ENCODE measurements around the gene PREP. TPM values are rescaled to one million over a fixed set of nuclear protein-coding genes. Genes with fewer than 3 reads are reported as not detected.
A peak's percentile ranks its signal among the peaks of the same experiment; 100 is the strongest.

The PREP gene
- total RNA-seq, 5 donors from 2014 or later (not counting 1 experiment from before 2014, with no cell fraction given) = 27.4 to 34.0 (median 30.7) TPM

DNA sequence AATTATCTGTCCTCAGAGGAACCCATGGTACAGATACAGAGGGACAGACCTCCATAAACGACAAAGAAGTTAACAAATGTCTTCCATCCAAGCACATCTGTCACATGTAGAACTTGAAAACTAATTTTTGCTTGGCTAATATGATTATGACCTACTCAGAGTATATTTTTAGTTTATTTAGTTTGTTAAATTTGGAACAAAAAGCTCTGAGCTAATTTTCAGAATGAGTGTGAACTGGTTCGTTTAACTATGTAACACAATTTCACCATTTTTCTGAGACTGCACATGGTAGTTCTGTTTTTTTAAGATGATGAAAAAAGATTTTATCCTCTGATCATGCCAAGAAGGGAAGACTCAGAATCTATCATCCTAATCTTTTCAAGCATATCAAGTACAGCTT is 34.4 kb upstream of the PREP start:
- Histone ChIP-seq H3K4me3 (ENCODE audit: control insufficient read depth in 1 of 2, extremely low read depth in 1 of 2, low read length in 1 of 2) (no peak overlapping the region), H3K4me1 (ENCODE audit: control insufficient read depth in 1 of 2, extremely low read depth in 1 of 2, insufficient read depth in 2 of 2, low read length in 2 of 2) (no peaks in the 10 kb centered on the region), H3K9me3 (no peaks in the 10 kb centered on the region), H3K27ac (ENCODE audit: low read length) (no peak overlapping the region), H3K27me3 (replicated peaks in 1 of 2; ENCODE audit: control insufficient read depth in 2 of 2, extremely low read depth in 1 of 2, insufficient read depth in 2 of 2, low read length in 1 of 2) (no peaks in the 10 kb centered on the region), H3K36me3 (ENCODE audit: control insufficient read depth in 2 of 2, extremely low read depth in 1 of 2, insufficient read depth in 1 of 2, low read length in 1 of 2) (no peaks in the 10 kb centered on the region)
- Mint-ChIP-seq H3K4me3 (no peak overlapping the region), H3K27me3 (peaks cover 5 to 10% of the 10 kb centered on the region in 2 donors), H3K27ac (no peak overlapping the region), H3K36me3 (no peaks in the 10 kb centered on the region), H3K9me3 (no peaks in the 10 kb centered on the region), H3K4me1 (no peaks in the 10 kb centered on the region)
- WGBS (ENCODE audit: insufficient coverage) = no CpG with 5 or more reads among the region's 2 CpGs
- ChIA-PET CTCF (interaction anchor here in 1 of 2 donors (0.7 kb wide), 1 partner anchor 52 kb away, joined by 4 read pairs; no protein-coding TSS in a partner anchor), POLR2A (no interaction called here)
- DNase-seq (no peak), ATAC-seq (replicated peaks in 1 of 4) (no peak)

DNA sequence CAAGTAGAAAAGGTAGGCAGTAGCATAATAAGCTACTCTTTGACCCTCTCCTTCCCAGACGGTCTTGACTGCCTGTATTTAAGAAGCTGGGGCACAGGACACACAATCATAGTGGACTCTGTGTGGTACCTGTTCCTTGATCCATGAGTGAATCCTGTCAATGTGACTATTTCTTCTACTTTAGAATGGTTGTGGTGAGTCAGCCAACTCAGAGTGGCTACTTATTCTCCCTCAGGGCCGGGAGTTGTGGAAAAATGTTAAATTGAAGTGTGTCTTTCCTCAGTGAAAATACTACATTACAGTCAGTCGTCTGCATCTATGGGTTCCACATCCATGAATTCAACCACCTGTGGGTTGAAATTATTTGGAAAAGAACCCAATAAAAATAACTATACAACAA is 30.8 kb upstream of the PREP start:
- H3K4me1 ChIP-seq (ENCODE audit: control insufficient read depth in 1 of 2, extremely low read depth in 1 of 2, insufficient read depth in 2 of 2, low read length in 2 of 2) = no peaks in the 10 kb centered on the region
- CTCF ChIA-PET = interaction anchor here in 1 of 2 donors (4.4 kb wide), 1 partner anchor 789 kb away, joined by 62 read pairs; no protein-coding TSS in a partner anchor
- H3K4me1 Mint-ChIP-seq = no peaks in the 10 kb centered on the region

DNA sequence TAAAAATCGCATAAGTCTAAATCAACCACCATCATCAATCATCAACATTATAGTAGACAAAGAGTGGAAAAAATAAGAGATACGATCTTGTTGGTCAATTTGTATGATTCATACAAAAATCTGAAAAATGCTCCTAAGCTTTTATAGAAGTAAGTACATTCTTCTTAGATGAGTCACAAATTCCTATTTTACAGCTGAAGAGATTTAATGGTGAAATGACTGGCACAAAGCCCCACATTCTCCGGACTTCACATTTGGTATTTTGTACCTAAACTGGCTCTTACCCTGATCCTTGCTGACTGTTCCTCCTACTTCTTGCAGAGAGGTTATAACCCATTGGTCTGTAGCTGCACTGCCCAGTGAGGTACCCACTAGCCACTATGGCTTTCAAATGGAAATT is 29.9 kb upstream of the PREP start:
- no peaks in the 10 kb centered on the region for H3K36me3 ChIP-seq (ENCODE audit: control insufficient read depth in 2 of 2, extremely low read depth in 1 of 2, insufficient read depth in 1 of 2, low read length in 1 of 2)
- ChIA-PET CTCF (interaction anchor here (0.5 to 4.4 kb wide), 10 partner anchors 11 to 792 kb away, joined by 3 to 62 read pairs (median 3); partner anchors contain the start of gene PREP (in 1 of the 2)), POLR2A (interaction anchor here in 1 of 2 donors (0.6 kb wide), 1 partner anchor 328 kb away, joined by 3 read pairs; no protein-coding TSS in a partner anchor)
- H3K27me3 ChIP-seq (replicated peaks in 1 of 2; ENCODE audit: control insufficient read depth in 2 of 2, extremely low read depth in 1 of 2, insufficient read depth in 2 of 2, low read length in 1 of 2) = no peaks in the 10 kb centered on the region
- DNase-seq = no peak
- Mint-ChIP-seq H3K36me3 (no peaks in the 10 kb centered on the region), H3K4me1 (no peaks in the 10 kb centered on the region), H3K4me3 (no peak overlapping the region), H3K9me3 (no peaks in the 10 kb centered on the region), H3K27me3 (peaks cover 5 to 6% of the 10 kb centered on the region in 2 donors), H3K27ac (no peak overlapping the region)
- no peak overlapping the region for H3K27ac ChIP-seq (ENCODE audit: low read length)
- no peaks in the 10 kb centered on the region for H3K4me1 ChIP-seq (ENCODE audit: control insufficient read depth in 1 of 2, extremely low read depth in 1 of 2, insufficient read depth in 2 of 2, low read length in 2 of 2)
- ATAC-seq (replicated peaks in 1 of 4) = no peak
- no peaks in the 10 kb centered on the region for H3K9me3 ChIP-seq
- H3K4me3 ChIP-seq (ENCODE audit: control insufficient read depth in 1 of 2, extremely low read depth in 1 of 2, low read length in 1 of 2) = no peak overlapping the region
- WGBS (ENCODE audit: insufficient coverage) = no CpG with 5 or more reads among the region's 3 CpGs

More for the DNA sequence above, 30.8 kb upstream of the PREP start:
- Histone ChIP-seq H3K9me3 (no peaks in the 10 kb centered on the region), H3K27ac (ENCODE audit: low read length) (no peak overlapping the region), H3K4me3 (ENCODE audit: control insufficient read depth in 1 of 2, extremely low read depth in 1 of 2, low read length in 1 of 2) (no peak overlapping the region), H3K36me3 (ENCODE audit: control insufficient read depth in 2 of 2, extremely low read depth in 1 of 2, insufficient read depth in 1 of 2, low read length in 1 of 2) (no peaks in the 10 kb centered on the region), H3K27me3 (replicated peaks in 1 of 2; ENCODE audit: control insufficient read depth in 2 of 2, extremely low read depth in 1 of 2, insufficient read depth in 2 of 2, low read length in 1 of 2) (no peaks in the 10 kb centered on the region)
- Mint-ChIP-seq H3K9me3 (no peaks in the 10 kb centered on the region), H3K27ac (no peak overlapping the region), H3K4me3 (no peak overlapping the region), H3K36me3 (no peaks in the 10 kb centered on the region), H3K27me3 (peaks cover 5 to 6% of the 10 kb centered on the region in 2 donors)
- no peak for DNase-seq
- no CpG with 5 or more reads among the region's 3 CpGs for WGBS (ENCODE audit: insufficient coverage)
- no peak for ATAC-seq (replicated peaks in 1 of 4)
- POLR2A ChIA-PET = no interaction called here

DNA sequence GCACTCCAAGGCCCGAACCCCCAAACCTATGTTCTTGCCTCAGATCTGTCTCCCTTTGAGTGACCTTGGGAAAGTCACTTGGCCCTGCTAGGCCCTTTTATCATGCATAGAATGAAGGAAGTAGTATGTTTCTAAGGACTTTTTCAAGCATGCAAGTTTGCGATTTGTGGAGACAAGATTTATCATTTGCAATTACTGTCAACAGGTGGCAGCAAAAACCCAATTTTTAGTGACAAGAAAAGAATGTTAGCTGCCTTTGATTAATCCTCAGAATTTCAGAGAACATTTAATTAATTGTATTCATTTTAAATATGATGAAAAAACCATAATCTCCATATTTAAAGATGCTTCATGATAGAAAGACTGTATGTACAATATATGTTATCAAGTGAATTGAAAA is 28.3 kb upstream of the PREP start:
- peak in 7 of 35 experiments; percentile 6 to 73 (median 13) for DNase-seq
- WGBS (ENCODE audit: insufficient coverage) = no CpG with 5 or more reads among the region's 2 CpGs
- POLR2A ChIA-PET = interaction anchor here in 1 of 2 donors (0.6 kb wide), 2 partner anchors 686 to 708 kb away, joined by 4 read pairs; no protein-coding TSS in a partner anchor

DNA sequence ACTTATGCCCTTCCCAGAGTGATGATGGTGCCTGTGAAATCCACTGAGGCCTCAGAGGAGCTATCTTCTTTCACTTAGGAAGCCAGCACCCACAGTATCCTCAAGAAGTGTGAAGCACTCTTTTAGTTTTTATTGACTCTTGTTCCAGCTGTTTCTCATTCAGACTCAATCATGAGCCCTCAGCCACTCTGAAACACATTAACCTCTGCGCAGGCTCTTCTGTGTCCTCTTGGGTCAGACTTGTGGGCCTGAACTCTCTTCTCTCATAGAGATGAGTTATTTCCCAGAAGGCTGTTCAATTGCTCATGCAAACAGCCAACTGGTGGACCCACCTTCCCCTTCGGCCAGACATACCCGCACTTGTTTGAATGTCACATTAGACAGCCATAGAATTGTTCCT is 27.8 kb upstream of the PREP start:
- Histone ChIP-seq H3K27ac (ENCODE audit: low read length) (no peak overlapping the region), H3K27me3 (replicated peaks in 1 of 2; ENCODE audit: control insufficient read depth in 2 of 2, extremely low read depth in 1 of 2, insufficient read depth in 2 of 2, low read length in 1 of 2) (no peaks in the 10 kb centered on the region), H3K4me3 (ENCODE audit: control insufficient read depth in 1 of 2, extremely low read depth in 1 of 2, low read length in 1 of 2) (no peak overlapping the region), H3K36me3 (ENCODE audit: control insufficient read depth in 2 of 2, extremely low read depth in 1 of 2, insufficient read depth in 1 of 2, low read length in 1 of 2) (no peaks in the 10 kb centered on the region), H3K4me1 (ENCODE audit: control insufficient read depth in 1 of 2, extremely low read depth in 1 of 2, insufficient read depth in 2 of 2, low read length in 2 of 2) (no peaks in the 10 kb centered on the region), H3K9me3 (no peaks in the 10 kb centered on the region)
- ChIA-PET POLR2A (no interaction called here), CTCF (interaction anchor here (0.6 to 4.4 kb wide), 17 partner anchors 15 to 1207 kb away, joined by 3 to 62 read pairs (median 4); partner anchors contain the start of gene PRDM1 (in 1 of the 2))
- H3K27me3 Mint-ChIP-seq = peaks cover 1 to 3% of the 10 kb centered on the region in 2 donors
- H3K4me1 Mint-ChIP-seq = no peaks in the 10 kb centered on the region
- no peak overlapping the region for H3K27ac Mint-ChIP-seq
- WGBS (ENCODE audit: insufficient coverage) = no CpG with 5 or more reads among the region's 3 CpGs
- DNase-seq = no peak
- no peaks in the 10 kb centered on the region for H3K9me3 Mint-ChIP-seq
- no peaks in the 10 kb centered on the region for H3K36me3 Mint-ChIP-seq
- no peak for ATAC-seq (replicated peaks in 1 of 4)
- H3K4me3 Mint-ChIP-seq = no peak overlapping the region

More for the DNA sequence above, 28.3 kb upstream of the PREP start:
- Histone ChIP-seq H3K9me3 (no peaks in the 10 kb centered on the region), H3K27me3 (replicated peaks in 1 of 2; ENCODE audit: control insufficient read depth in 2 of 2, extremely low read depth in 1 of 2, insufficient read depth in 2 of 2, low read length in 1 of 2) (no peaks in the 10 kb centered on the region), H3K36me3 (ENCODE audit: control insufficient read depth in 2 of 2, extremely low read depth in 1 of 2, insufficient read depth in 1 of 2, low read length in 1 of 2) (no peaks in the 10 kb centered on the region), H3K4me3 (ENCODE audit: control insufficient read depth in 1 of 2, extremely low read depth in 1 of 2, low read length in 1 of 2) (no peak overlapping the region), H3K4me1 (ENCODE audit: control insufficient read depth in 1 of 2, extremely low read depth in 1 of 2, insufficient read depth in 2 of 2, low read length in 2 of 2) (no peaks in the 10 kb centered on the region), H3K27ac (ENCODE audit: low read length) (no peak overlapping the region)
- ATAC-seq (replicated peaks in 1 of 4) = no peak
- CTCF ChIA-PET = interaction anchor here (0.5 to 4.4 kb wide), 37 partner anchors 8 to 1825 kb away, joined by 3 to 62 read pairs (median 4); partner anchors contain the start of genes PRDM1 (in 1 of the 2) and PREP (in 1 of the 2)
- peaks cover 3 to 5% of the 10 kb centered on the region in 2 donors for H3K27me3 Mint-ChIP-seq
- H3K9me3 Mint-ChIP-seq = no peaks in the 10 kb centered on the region
- H3K4me3 Mint-ChIP-seq = no peak overlapping the region
- H3K4me1 Mint-ChIP-seq = no peaks in the 10 kb centered on the region
- no peaks in the 10 kb centered on the region for H3K36me3 Mint-ChIP-seq
- H3K27ac Mint-ChIP-seq = no peak overlapping the region

DNA sequence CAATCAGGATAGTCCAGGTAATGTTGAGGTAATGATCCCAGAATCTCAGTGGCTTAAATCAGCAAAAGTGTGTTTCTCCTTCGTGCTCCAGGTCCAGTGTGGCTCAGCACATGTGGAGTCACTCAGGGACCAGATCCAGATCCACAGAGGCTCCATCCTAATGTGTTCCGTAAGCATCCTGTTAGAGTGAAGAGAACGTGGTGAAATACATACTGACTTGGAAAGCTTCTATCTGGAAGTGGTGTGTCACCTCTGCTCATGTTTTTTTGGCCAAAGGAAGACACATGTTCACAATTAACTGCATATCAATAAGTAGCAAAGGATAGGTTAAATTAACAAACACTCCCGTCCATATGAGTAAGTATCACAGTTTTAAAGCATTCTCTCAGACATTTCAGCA is 26.8 kb upstream of the PREP start:
- no peaks in the 10 kb centered on the region for H3K4me1 Mint-ChIP-seq
- H3K27ac Mint-ChIP-seq = no peak overlapping the region
- no peaks in the 10 kb centered on the region for H3K9me3 Mint-ChIP-seq
- H3K27ac ChIP-seq (ENCODE audit: low read length) = no peak overlapping the region
- DNase-seq (no peak), ATAC-seq (replicated peaks in 1 of 4) (no peak)
- H3K4me1 ChIP-seq (ENCODE audit: control insufficient read depth in 1 of 2, extremely low read depth in 1 of 2, insufficient read depth in 2 of 2, low read length in 2 of 2) = no peaks in the 10 kb centered on the region
- H3K27me3 ChIP-seq (replicated peaks in 1 of 2; ENCODE audit: control insufficient read depth in 2 of 2, extremely low read depth in 1 of 2, insufficient read depth in 2 of 2, low read length in 1 of 2) = no peaks in the 10 kb centered on the region
- H3K36me3 ChIP-seq (ENCODE audit: control insufficient read depth in 2 of 2, extremely low read depth in 1 of 2, insufficient read depth in 1 of 2, low read length in 1 of 2) = no peaks in the 10 kb centered on the region
- H3K4me3 ChIP-seq (ENCODE audit: control insufficient read depth in 1 of 2, extremely low read depth in 1 of 2, low read length in 1 of 2) = no peak overlapping the region
- POLR2A ChIA-PET = interaction anchor here in 1 of 2 donors (0.6 kb wide), 1 partner anchor 42 kb away, joined by 3 read pairs; no protein-coding TSS in a partner anchor
- 36% methylated on average over 1 of the region's 4 CpGs for WGBS (ENCODE audit: insufficient coverage)
- peaks cover 1 to 3% of the 10 kb centered on the region in 2 donors for H3K27me3 Mint-ChIP-seq
- H3K4me3 Mint-ChIP-seq = no peak overlapping the region
- no peaks in the 10 kb centered on the region for H3K36me3 Mint-ChIP-seq
- CTCF ChIA-PET = interaction anchor here (0.6 to 4.4 kb wide), 6 partner anchors 53 to 823 kb away, joined by 3 to 62 read pairs (median 4); no protein-coding TSS in a partner anchor
- H3K9me3 ChIP-seq = no peaks in the 10 kb centered on the region
